ENCODE data around the gene ZFX.
"Not testable (repeated sequence)": the region's sequence is repeated elsewhere in the genome, so short reads cannot be mapped to it uniquely, and the experiment has no call there.

The ZFX gene

DNA sequence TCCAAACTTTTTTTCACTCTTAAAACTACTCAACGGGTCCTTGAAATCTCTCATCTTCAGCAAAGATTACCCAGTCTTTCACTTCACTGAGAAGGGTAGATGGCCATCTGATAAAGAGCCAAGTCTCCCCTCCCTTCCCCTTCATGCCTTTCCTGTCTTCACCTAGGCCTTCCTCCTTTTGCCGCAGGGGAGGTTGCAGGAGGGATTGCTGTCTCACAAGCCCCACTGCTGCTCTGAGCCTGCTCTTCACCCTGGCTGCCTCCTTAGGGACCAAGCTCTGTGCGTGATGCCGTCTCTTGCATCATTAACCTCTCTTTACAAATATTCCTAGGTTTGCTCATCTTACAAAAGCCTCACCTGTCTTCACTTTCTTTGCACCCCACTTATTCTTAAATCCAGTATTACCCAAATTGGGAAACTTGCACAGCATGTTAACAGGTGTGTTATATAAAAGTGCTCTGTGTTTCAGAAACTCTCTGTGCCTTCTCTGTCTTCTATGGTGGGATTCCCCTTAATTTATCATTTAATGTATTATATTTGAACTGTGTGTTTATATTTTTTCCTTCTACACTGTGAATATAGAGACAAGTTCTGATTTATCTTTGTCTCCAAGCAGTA lies 3.8 kb downstream of the ZFX start:
- no peak for DNase-seq (ENCODE audit: low spot score)

DNA sequence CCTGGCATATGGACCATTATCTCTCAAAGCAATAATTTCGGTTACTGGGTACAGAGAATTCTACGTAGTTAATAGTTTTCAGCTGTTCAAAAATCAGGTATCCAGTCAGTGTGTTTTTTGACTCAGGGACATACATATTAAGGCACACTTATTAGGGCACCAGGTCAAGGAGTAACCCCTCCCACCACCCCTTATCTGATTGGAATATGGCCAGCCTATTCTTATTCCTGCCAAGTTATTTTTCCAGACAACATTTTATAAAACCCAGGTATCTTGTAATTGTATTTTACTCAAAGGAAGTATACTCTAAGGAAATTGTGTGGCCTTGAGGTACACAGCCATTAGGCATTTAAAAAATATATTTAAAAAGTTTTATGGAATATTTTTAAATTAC lies 4.3 kb downstream of the ZFX start:
- DNase-seq (ENCODE audit: low spot score): no peak

DNA sequence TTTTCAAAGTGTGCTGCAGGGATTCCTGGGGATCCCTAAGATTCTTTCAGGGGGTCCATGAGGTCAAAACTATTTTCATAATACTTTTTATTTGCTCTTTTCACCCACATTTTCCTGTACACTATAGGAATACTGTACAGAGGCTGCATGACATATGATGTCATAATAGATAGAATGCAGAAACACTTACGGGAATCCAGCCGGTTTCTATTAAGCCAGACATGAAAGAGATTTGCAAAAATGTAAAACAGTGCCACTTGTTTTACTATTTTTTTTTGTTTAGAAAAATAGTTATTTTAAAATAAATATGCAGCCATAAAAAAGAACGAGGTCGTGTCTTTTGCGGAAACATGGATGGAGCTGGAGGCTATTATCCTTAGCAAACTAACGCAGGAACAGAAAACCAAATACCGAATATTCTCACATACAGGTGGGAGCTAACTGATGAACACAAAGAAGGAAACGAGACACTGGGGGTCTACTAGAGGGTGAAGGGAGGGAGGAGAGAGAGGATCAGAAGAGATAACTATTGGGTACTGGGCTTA lies 5.0 kb downstream of the ZFX start:
- no peak for DNase-seq (ENCODE audit: low spot score)

DNA sequence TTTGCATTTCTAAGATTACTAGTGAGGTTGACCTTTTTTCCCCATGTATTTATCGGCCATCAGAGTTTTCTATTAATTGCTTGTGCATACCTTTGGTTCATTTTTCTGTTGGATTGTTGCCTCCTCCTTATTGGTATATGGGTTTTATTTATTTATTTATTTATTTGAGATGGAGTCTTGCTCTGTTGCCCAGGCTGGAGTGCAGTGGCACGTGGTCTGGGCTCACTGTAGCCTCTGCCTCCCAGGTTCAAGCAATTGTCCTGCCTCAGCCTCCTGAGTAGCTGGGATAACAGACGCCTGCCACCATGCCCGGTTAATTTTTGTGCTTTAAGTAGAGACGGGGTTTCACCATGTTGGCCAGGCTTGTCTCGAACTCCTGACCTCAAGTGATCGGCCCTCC lies 6.2 kb downstream of the ZFX start:
- not testable (repeated sequence) for DNase-seq (ENCODE audit: low spot score)

DNA sequence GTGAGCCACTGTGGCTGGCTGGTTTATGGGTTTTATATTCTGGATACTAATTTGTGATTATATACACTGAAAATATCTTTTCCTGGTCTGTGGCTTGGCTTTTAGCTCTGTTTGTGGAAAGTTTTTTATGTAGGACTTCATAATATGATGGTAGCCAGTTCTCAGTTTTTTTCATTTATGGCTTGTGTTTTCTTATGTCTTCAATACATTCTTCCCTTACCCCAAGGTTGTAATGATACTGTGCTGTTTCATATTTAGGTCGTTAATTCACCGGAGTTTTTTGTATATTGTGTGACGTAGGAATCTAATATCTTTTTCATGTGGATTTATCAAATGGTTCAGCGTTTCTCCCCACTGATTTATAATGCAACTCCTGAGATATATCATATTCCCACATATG lies 6.6 kb downstream of the ZFX start:
- no peak for DNase-seq (ENCODE audit: low spot score)

DNA sequence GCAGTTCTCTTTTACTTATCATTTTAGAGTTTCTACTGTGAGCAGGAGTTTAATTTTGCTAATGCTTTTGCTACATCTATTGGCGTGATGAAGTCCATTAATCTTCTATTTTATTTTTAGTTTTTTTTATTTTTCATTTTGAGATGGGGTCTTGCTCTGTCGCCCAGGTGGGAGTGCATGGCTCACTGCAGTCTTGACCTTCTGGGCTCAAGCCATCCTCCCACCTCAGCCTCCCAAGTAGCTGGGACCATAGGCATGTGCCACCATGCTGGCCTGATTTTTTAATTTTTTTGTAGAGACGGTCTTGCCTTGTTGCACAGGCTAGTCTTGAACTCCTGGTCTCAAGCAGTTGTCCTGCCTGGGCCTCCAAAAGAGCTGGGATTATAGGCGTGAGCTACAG lies 9.4 kb downstream of the ZFX start:
- no peak for DNase-seq (ENCODE audit: low spot score)

DNA sequence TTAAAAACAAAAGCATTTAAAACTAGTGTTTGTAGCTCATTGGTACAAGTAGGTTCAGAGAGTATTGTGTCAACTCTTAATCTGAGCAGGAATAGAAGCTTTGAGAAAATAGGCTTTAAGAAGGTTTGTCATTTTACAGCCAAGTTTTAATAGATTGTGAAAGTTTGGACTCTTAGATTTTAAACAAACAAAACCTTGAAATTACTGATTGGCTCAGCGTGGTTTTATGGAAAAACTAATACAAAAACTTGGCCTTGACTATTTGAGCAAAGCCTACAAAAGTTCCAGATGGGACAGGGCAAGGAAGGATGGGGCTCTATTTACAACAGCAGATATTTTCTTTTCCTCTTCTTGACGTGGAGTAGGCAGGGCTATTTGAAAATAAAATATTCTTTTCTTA lies 16.5 kb downstream of the ZFX start:
- no peak for DNase-seq (ENCODE audit: low spot score)

DNA sequence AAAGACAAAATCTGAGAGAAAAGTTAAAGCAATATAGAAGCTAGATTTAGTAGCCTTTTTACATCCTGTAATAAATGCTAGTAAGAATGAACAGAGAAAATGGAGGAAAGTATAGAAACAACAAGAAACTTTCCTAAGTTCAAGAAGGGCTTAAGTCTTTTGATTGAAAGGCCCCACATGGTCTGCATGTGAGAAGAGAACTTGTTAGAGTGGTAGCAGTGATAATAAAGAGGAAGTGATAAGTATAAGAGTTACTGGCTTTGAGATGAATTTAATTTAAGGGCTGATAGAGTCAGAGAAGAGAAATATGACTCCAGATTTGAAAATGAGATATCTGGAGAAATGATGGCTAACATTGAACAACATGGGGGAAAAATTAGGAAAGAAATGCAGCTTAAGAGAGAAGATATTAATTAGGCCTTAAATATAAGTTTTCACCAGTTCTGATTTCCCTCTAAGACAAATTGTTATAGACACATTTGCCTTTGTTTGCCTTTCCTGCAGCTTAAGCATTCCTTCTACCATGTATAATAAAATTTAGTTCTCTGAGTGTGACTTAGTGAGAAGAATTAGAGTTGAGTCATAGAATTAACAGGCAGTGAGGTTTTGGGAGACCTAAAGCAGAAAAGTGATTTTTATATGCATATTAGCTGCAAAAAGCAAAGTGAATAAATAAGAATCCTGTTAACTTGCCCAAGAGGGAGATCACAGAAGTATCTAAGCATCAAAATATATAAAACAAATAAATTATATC lies 18.4 kb downstream of the ZFX start:
- DNase-seq (ENCODE audit: low spot score): no peak

DNA sequence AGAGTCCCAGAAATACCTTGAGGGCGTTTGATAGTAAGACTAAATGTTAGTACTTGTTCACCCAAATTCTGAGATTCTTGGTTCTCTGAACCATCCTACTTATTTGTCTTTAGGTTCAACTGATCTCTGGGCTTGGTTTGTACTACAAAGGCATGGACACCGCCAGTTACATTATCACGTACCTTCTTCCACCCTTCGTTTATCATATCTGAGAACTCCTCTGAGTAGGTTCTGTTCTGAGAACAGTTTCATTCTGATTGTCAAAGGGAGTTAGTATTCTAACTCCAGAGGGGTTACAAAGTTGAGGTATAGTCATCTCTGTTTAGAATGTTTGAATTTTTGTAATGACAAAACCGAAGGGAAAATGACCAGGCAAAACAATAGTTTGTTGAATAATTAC lies 19.3 kb downstream of the ZFX start:
- no peak for DNase-seq (ENCODE audit: low spot score)

DNA sequence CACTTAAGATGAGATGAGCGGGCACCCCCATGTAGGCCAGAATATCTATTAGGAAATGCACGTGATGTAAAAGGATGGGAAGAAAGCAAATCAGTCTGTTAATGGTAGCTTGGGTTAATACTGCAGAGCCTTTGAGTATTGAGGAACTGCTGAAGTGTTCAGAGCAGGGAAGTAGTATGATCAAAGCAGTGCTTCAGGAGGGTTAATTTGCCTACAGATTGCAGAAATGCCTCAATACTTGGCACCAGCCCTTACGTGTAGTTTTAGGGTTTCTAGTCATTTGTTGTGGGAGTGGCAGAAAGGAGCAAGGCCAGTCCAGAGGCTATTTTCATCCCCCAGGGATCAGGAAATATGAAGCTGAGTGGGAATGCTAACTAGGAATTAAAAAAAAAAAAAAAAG lies 19.7 kb downstream of the ZFX start:
- DNase-seq (ENCODE audit: low spot score): no peak

DNA sequence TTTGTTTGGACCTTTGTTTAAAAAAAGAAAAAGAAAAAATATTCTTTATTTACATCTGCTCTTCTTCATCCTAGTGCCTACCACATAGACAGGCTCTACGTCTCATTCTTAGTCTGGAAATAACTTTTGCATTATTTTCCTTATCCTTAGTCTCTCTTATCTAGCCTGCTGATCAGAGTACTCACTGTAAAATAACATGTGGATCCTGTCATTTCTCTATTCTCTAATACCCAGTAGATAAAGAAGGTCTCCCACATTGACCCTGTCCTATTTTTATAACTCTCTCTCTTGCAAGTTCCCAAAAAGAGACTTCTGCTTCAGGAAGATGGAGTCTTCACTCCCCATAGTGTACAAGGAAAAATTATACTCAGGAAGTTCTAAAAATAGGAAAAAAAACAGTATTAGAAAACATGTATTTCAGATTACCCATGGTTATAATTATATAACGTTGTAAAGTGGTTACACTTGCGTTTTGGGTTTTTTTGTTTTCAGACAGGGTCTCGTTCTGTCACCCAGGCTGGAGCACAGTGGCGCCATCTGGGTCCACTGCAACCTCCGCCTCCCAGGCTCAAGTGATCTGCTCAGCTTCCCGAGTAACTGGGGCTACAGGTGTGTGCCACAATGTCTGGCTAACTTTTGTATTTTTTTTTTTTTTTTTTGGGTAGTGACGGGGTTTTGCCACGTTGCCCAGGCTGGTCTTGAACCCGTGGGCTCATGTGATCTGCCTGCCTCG lies 23.8 kb downstream of the ZFX start:
- DNase-seq (ENCODE audit: low spot score): no peak

DNA sequence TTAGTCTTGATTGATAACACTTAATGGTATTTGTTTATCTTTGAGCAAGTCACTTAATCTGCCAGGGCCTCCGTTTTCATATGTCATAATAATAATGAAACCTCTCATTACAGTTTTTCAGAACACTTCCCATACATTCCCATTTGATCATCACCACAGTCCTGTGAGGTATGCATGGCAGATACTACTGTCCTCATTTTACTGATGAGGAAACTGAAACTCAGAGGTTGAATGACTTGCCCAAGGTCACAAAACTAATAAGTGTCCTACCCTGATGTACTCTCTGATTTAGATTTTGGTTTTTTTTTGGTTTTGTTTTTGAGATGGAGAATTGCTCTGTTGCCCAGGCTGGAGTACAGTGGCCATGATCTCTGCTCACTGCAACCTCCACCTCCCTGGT lies 25.7 kb downstream of the ZFX start:
- DNase-seq (ENCODE audit: low spot score): no peak

DNA sequence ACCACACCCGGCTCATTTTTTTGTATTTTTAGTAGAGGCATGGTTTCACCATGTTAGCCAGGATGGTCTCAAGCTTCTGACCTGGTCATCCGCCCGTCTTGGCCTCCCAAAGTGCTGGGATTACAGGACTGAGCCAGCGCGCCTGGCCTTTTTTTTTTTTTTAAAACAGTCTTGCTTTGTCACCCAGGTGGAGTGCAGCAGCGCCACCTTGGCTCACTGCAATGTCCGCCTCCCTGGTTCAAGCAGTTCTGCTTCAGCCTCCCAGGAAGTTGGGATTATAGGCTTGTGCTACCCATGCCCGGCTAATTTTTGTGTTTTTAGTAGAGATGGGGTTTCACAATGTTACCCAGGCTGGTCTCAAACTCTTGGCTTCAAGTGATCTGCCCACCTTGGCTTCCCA lies 28.9 kb downstream of the ZFX start:
- no peak for DNase-seq (ENCODE audit: low spot score)

DNA sequence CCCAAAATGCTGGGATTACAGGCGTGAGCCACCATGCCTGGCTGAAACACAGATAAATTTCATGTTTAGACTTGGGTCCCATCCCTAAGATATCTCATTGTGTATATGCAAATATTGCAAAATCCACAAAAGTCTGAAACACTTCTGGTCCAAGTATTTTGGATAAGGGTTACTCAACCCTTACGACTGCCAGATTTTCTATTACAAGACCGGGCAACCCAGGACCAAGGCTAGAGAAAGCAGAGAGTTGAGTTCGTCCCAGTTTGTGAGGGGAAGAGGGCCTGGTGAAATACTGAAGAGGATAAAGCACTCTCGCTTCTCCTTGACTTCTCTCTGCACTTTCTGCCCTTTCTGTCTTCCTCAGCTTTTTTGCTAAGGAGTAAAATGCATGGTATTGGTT lies 34.5 kb downstream of the ZFX start:
- DNase-seq (ENCODE audit: low spot score): no peak

DNA sequence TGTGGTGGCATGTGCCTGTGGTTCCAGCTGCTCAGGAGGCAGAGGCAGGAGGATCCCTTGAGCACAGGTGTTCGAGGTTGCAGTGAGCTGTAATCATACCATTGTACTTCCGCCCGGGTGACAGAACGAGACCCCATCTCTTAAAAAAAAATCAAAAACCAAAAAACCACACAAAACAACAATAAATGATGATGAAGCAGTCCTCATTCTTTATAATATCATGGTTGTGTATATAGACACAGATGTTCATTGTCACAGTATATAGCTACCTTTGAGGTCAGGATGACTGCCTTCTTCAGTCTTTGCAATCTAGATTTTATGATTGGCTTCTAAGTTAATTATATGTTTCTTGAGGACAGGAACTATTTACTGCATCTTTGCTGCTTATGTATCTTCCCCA lies 37.0 kb downstream of the ZFX start:
- DNase-seq (ENCODE audit: low spot score): no peak

DNA sequence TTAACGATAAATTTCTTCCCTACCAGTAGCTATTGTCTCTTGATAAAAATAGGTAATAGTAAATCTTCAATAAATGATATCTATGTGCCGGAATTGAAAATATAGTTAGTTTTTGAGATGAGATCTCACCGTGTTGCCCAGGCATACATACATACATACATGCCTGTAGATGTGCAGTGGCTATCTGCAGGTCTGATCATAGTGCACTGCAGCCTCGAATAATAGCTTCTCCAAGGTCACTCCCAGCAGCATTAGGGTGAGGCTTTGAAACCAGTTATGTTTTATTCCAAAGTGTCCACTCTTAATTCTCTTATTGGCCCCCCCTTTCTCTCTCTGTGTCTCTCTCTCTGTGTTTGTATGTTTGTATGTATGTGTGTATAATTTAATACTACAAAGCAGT lies 37.5 kb downstream of the ZFX start:
- DNase-seq (ENCODE audit: low spot score): no peak

DNA sequence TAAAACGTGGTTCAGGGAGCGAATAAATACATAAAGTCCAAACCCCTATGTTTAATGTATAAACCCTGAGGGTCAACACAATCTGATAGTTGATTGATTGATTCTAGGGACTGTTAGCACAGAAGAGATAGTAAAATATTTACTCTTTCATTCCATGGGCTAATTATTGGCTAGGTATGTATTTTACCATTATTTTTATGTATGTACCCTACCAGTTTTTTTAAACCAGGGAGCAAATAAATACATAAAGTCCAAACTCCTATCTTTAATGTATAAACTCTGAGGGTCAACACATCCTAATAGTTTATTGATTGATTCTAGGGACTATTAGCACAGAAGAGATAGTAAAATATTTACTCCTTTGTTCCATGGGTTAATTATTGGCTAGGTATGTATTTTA lies 40.0 kb downstream of the ZFX start:
- no peak for DNase-seq (ENCODE audit: low spot score)

DNA sequence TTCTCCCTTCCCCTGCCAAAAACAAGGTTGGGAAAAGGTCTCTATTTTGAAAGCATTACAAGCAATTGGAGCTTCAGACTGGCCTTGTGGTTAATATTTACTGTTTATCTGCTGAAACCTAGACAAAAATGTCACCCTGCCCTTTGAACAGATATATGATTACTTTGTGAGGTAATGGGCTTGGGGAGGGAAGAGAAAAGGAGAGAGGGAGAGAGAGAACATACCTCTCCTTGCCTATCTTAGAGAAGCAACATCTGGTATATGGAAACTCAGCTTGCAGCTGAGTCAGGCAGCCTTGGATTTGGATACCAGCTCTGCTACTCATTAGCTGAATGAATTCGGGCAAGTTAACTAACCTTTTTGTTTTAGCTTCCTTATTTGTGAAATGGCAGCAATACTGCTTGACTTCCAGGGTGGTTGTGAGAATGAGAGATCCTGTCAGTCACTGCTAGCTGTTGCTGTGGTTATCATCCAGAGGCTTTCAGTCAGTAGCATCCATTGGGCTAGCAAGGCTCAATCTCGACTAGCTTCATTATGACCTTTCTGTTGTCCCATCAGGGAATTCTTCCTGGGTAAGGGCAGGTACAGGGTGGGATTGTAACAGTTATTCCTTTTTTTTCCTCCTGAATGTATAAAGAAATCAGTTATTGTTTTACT lies 41.1 kb downstream of the ZFX start:
- no peak for DNase-seq (ENCODE audit: low spot score)

DNA sequence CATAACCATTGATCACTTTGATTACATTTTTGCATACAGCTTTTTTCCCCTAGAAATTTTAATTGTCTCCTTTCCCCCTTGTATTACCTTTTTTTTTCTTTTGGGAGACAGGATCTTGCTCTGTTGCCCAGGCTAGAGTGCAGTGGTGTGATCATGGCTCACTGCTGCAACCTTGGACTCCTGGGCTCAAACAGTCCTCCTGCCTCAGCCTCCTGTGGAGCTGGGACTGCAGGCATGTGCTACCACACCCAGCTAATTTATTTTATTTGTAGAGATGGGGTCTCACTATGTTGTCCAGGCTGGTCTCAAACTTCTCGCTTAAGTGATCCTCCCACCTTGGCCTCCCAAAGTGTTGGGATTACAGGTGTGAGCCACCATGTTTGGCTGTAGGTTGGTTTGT lies 47.0 kb downstream of the ZFX start:
- no peak for DNase-seq (ENCODE audit: low spot score)

DNA sequence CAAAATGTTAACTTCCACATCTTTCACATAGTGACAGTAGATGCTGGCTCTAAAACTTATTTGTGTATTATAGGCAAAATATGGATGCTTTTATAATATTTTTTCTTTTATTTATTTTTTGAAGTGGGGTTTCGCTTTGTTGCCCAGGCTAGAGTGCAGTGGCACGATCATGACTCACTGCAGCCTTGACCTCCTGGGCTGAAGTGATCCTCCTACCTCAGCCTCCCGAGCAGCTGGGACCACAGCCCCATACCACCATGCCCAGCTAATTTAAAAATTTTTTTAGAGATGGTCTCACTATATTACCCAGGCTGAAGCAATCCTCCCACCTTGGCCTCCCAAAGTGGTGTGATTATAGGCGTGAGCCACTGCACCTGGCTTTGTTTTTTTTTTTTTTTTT lies 48.6 kb downstream of the ZFX start:
- no peak for DNase-seq (ENCODE audit: low spot score)

DNA sequence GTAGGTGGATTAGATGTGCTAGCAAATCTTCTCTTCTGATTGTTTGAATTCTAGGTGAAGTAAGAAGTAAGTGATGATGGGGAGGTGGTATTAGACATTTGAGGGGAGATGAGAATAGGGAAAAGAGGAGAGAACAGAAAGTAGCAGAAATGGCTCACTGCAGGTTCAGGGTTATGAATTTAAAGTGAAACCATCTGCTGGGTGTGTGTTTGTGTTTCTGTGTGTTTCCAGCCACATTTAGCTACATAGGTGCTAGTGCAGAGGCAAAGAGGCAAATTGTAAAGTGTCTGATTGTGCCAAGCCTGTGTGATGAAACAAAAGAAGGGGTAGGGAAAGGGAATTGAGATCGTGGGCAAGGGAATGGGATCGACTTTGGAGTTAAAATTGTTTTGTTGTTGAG lies 50.6 kb downstream of the ZFX start:
- no peak for DNase-seq (ENCODE audit: low spot score)

DNA sequence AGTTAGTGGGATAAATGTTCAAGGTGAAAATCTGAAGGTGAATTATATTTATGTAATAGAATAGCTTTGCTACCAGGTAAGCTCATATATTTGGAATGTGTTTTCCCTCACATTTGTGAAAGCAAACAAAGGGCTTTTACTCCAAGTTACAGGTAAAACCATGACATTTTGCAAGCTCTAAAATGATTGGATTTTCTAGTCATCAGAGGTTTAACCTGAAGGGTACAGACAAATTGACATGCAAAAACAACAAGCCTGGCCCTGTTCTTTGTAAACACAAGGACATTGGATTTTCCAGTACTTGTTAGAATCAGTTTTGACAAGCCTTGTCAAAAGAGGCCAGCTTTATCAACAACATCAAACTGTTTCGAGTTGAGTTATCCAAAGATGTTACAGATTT lies 51.7 kb downstream of the ZFX start:
- DNase-seq (ENCODE audit: low spot score): no peak

All from RKO (cell line).